Cortex of kidney (tissue), 1 donor: ENCODE data around the gene PSMA1.
"Not testable (repeated sequence)": the region's sequence is repeated elsewhere in the genome, so short reads cannot be mapped to it uniquely, and the experiment has no call there.

ENCODE experiments used
- DNase-seq: peaks from one replicate; lab custom pipeline; 2025; lab: John Stamatoyannopoulos, UW

The PSMA1 gene

GRCh38 chr11:14519917-14520746 lies at the start of gene PSMA1:
TSS of gene PSMA1 (minus strand) at chr11:14520386. CDS start at chr11:14520299, 87 bp downstream.
- DNase-seq = no peak

- not testable (repeated sequence) for DNase-seq
Observed at GRCh38 chr11:14569516-14569915, 49.3 kb upstream of the PSMA1 start.

GRCh38 chr11:14567064-14567651 lies 47.0 kb upstream of the PSMA1 start:
- no peak for DNase-seq

GRCh38 chr11:14566331-14567063 lies 46.3 kb upstream of the PSMA1 start:
- no peak for DNase-seq

- DNase-seq = no peak
Observed at GRCh38 chr11:14565845-14566244, 45.7 kb upstream of the PSMA1 start.

GRCh38 chr11:14555818-14556217 lies 35.6 kb upstream of the PSMA1 start:
- no peak for DNase-seq

- DNase-seq = no peak
Observed at GRCh38 chr11:14554959-14555358, 34.8 kb upstream of the PSMA1 start.

GRCh38 chr11:14552089-14552488 lies 31.9 kb upstream of the PSMA1 start:
- DNase-seq = no peak

GRCh38 chr11:14551380-14551779 lies 31.2 kb upstream of the PSMA1 start:
- DNase-seq = no peak

GRCh38 chr11:14549891-14550290 lies 29.7 kb upstream of the PSMA1 start:
- DNase-seq = no peak

- no peak for DNase-seq
Observed at GRCh38 chr11:14547440-14547839, 27.3 kb upstream of the PSMA1 start.

GRCh38 chr11:14546672-14547071 lies 26.5 kb upstream of the PSMA1 start:
- no peak for DNase-seq

GRCh38 chr11:14544611-14545010 lies 24.4 kb upstream of the PSMA1 start:
- no peak for DNase-seq

GRCh38 chr11:14543260-14543659 lies 23.1 kb upstream of the PSMA1 start:
- DNase-seq = no peak

- DNase-seq = no peak
Observed at GRCh38 chr11:14542324-14542723, 22.1 kb upstream of the PSMA1 start.

- DNase-seq = no peak
Observed at GRCh38 chr11:14541192-14541947, 21.2 kb upstream of the PSMA1 start.

- DNase-seq = no peak
Observed at GRCh38 chr11:14539982-14540421, 19.8 kb upstream of the PSMA1 start.

GRCh38 chr11:14538926-14539554 lies 18.9 kb upstream of the PSMA1 start:
- DNase-seq = no peak

GRCh38 chr11:14538271-14538925 lies 18.2 kb upstream of the PSMA1 start:
- no peak for DNase-seq

GRCh38 chr11:14537134-14537599 lies 17.0 kb upstream of the PSMA1 start:
- no peak for DNase-seq

- not testable (repeated sequence) for DNase-seq
Observed at GRCh38 chr11:14535166-14535565, 15.0 kb upstream of the PSMA1 start.
